Caco-2 (cell line): Measurements from ENCODE around the gene IPPK. TPM values are rescaled to one million over a fixed set of nuclear protein-coding genes. Genes with fewer than 3 reads are reported as not detected.

ENCODE experiments used
- BruUV-seq: library from RNA; stranded (reverse); fragments of 400-500 nt; replicated peaks from 2 replicates; lab custom pipeline; 2021; lab: Mats Ljungman, UMichigan
- CTCF ChIA-PET: fragments of 300-600 bp; sonication (Branson Sonifier 250); formaldehyde crosslinking; loops from one replicate; lab custom pipeline; 2022; ENCODE audit warnings: antibody characterized with exemption; lab: Charles Lee
- POLR2A ChIA-PET: fragments of 300-600 bp; sonication (Branson Sonifier 250); formaldehyde crosslinking; loops from one replicate; lab custom pipeline; 2022; ENCODE audit warnings: antibody characterized with exemption; lab: Charles Lee
- DNase-seq, 2 experiments: peaks; one replicate each; pipeline versions ENCODE4 v3.0.0 to v3.0.0-alpha.2; 2020 to 2022
- H3K27me3 ChIP-seq: replicated peaks from 2 replicates; pipeline ENCODE4 v1.6.0; 2011; ENCODE audit warnings: low read length; ENCODE audit not compliant: control insufficient read depth, insufficient read depth
- H3K36me3 ChIP-seq: 2 replicates; pipeline ENCODE4 v1.5.1; 2011; ENCODE audit warnings: low read length; ENCODE audit not compliant: control insufficient read depth, insufficient read depth
- H3K4me1 ChIP-seq: fragments of 250-450 bp; sonication (Bioruptor Pico); 2 replicates; pipeline ENCODE4 v1.5.1; 2020; ENCODE audit warnings: mild to moderate bottlenecking
- H3K4me3 ChIP-seq: 2 replicates; pipeline ENCODE4 v1.5.1; 2011; ENCODE audit warnings: low read depth, mild to moderate bottlenecking, control low read depth, low read length
- H3K9me3 ChIP-seq: fragments of 250-450 bp; sonication (Bioruptor Pico); 2 replicates; pipeline ENCODE4 v1.5.1; 2020; ENCODE audit warnings: mild to moderate bottlenecking, moderate library complexity
- H3K27ac Mint-ChIP-seq: one replicate; pipeline ENCODE4 v1.8.0; 2022; ENCODE audit warnings: mixed read lengths; ENCODE audit not compliant: unreplicated experiment
- H3K27me3 Mint-ChIP-seq: one replicate; pipeline ENCODE4 v1.8.0; 2022; ENCODE audit warnings: mixed read lengths; ENCODE audit not compliant: insufficient read depth, unreplicated experiment
- H3K36me3 Mint-ChIP-seq: one replicate; pipeline ENCODE4 v1.8.0; 2022; ENCODE audit warnings: mild to moderate bottlenecking, mixed read lengths; ENCODE audit not compliant: insufficient read depth, unreplicated experiment
- H3K4me1 Mint-ChIP-seq: one replicate; pipeline ENCODE4 v1.8.0; 2022; ENCODE audit warnings: low read depth, mixed read lengths; ENCODE audit not compliant: unreplicated experiment
- H3K4me3 Mint-ChIP-seq: one replicate; pipeline ENCODE4 v1.8.0; 2022; ENCODE audit warnings: mild to moderate bottlenecking, moderate library complexity, mixed read lengths; ENCODE audit not compliant: unreplicated experiment
- H3K9me3 Mint-ChIP-seq: one replicate; pipeline ENCODE4 v1.8.0; 2022; ENCODE audit warnings: mixed read lengths; ENCODE audit not compliant: unreplicated experiment
- CTCF ChIP-seq, 2 experiments: fragments of 200-600 bp in 1 of 2; IDR thresholded peaks; 1 replicate in 1 of 2; 2 replicates in 1 of 2; pipeline versions ENCODE4 v1.5.1 to v1.8.0; 2011 to 2022; ENCODE audit warnings: antibody characterized with exemption in 1 of 2, control low read depth in 1 of 2, inconsistent platforms in 1 of 2, low read depth in 1 of 2, low read length in 1 of 2, mild to moderate bottlenecking in 1 of 2, moderate library complexity in 1 of 2; ENCODE audit not compliant: insufficient read depth in 1 of 2, severe bottlenecking in 1 of 2, unreplicated experiment in 1 of 2
- intact Hi-C: fragments of 100-400 bp; cut with micrococcal nuclease; formaldehyde crosslinking; loops from one replicate; pipeline ENCODE4 v1.10.0; 2022; ENCODE audit not compliant: unreplicated experiment
- total RNA-seq: library from RNA; stranded (reverse); gene quantifications from 2 replicates; pipeline ENCODE4 v1.2.3, GENCODE V29; 2022

Gene IPPK
- total RNA-seq, 1 experiment from 2014 or later: 5.4 TPM

- BruUV-seq: no TSS peak
- Histone ChIP-seq H3K27me3 (no peaks in the 10 kb centered on the region), H3K4me1 (no peaks in the 10 kb centered on the region), H3K4me3 (no peak overlapping the region), H3K9me3 (no peaks in the 10 kb centered on the region), H3K36me3 (no peaks in the 10 kb centered on the region; the same call in 1 of the 2 replicates)
- ChIA-PET CTCF (no interaction called here), POLR2A (no interaction called here)
- no peak for DNase-seq
- intact Hi-C loops: no loop called here
- Mint-ChIP-seq H3K9me3 (no peaks in the 10 kb centered on the region), H3K27ac (no peak overlapping the region), H3K36me3 (peaks cover 12% of the 10 kb centered on the region), H3K4me3 (no peak overlapping the region), H3K27me3 (no peaks in the 10 kb centered on the region), H3K4me1 (no peaks in the 10 kb centered on the region)
- no peak for TF ChIP-seq CTCF (IDR thresholded peaks at IDR 0.05; ENCODE audit: insufficient read depth in 1 of 2, low read depth in 1 of 2, low read length in 1 of 2, severe bottlenecking in 1 of 2, unreplicated experiment in 1 of 2)
Observed at GRCh38 chr9:92709240-92709639, 39.3 kb upstream of the IPPK start.

- H3K36me3 ChIP-seq: no peaks in the 10 kb centered on the region
- BruUV-seq: no TSS peak
- H3K27me3 Mint-ChIP-seq: no peaks in the 10 kb centered on the region
- intact Hi-C loops: no loop called here
- no peaks in the 10 kb centered on the region for H3K9me3 Mint-ChIP-seq
- no peak for DNase-seq
- ChIA-PET CTCF (no interaction called here), POLR2A (no interaction called here)
- peaks cover 5% of the 10 kb centered on the region for H3K36me3 Mint-ChIP-seq
- H3K27me3 ChIP-seq: no peaks in the 10 kb centered on the region
- TF ChIP-seq CTCF (IDR thresholded peaks at IDR 0.05; ENCODE audit: insufficient read depth in 1 of 2, low read depth in 1 of 2, low read length in 1 of 2, severe bottlenecking in 1 of 2, unreplicated experiment in 1 of 2): no peak
- no peaks in the 10 kb centered on the region for H3K9me3 ChIP-seq
- no peaks in the 10 kb centered on the region for H3K4me1 Mint-ChIP-seq
- no peak overlapping the region for H3K4me3 Mint-ChIP-seq
- no peak overlapping the region for H3K4me3 ChIP-seq
- no peaks in the 10 kb centered on the region for H3K4me1 ChIP-seq
- H3K27ac Mint-ChIP-seq: no peak overlapping the region
Observed at GRCh38 chr9:92707530-92707929, 37.6 kb upstream of the IPPK start.

- intact Hi-C loops: no loop called here
- no peak overlapping the region for H3K4me3 ChIP-seq
- no peaks in the 10 kb centered on the region for H3K4me1 ChIP-seq
- ChIA-PET CTCF (no interaction called here), POLR2A (no interaction called here)
- H3K9me3 ChIP-seq: no peaks in the 10 kb centered on the region
- TF ChIP-seq CTCF (IDR thresholded peaks at IDR 0.05; ENCODE audit: insufficient read depth in 1 of 2, low read depth in 1 of 2, low read length in 1 of 2, severe bottlenecking in 1 of 2, unreplicated experiment in 1 of 2): peak in 1 of 2 experiments; percentile 30
- Mint-ChIP-seq H3K36me3 (peaks cover 5% of the 10 kb centered on the region), H3K9me3 (no peaks in the 10 kb centered on the region), H3K4me3 (no peak overlapping the region), H3K27me3 (no peaks in the 10 kb centered on the region), H3K4me1 (no peaks in the 10 kb centered on the region), H3K27ac (peak overlapping the region; percentile 75)
- no peaks in the 10 kb centered on the region for H3K27me3 ChIP-seq
- no TSS peak for BruUV-seq
- DNase-seq: peak in 1 of 2 experiments; percentile 30
- no peaks in the 10 kb centered on the region for H3K36me3 ChIP-seq
Observed at GRCh38 chr9:92706218-92706940, 36.4 kb upstream of the IPPK start.
